ENCODE measurements around the gene ROPN1L. TPM values are rescaled to one million over a fixed set of nuclear protein-coding genes. Genes with fewer than 3 reads are reported as not detected.
A peak's percentile ranks its signal among the peaks of the same experiment; 100 is the strongest.

Gene ROPN1L
- total RNA-seq (2012; rRNA removed) (0.28 and 0.36 TPM in 2 replicates), polyA plus RNA-seq (2012; rRNA removed) (0.34 and 0.50 TPM in 2 replicates), Bru-seq, nascent RNA (percentile 39 among the genes with signal in this experiment), BruChase-seq, experiment 1, labeled RNA remaining after a 6-hour chase (percentile 33 among the genes with signal in this experiment), BruChase-seq, experiment 2, labeled RNA remaining after a 2-hour chase (percentile 29 among the genes with signal in this experiment)
- 0.60 and 0.67 TPM in 2 replicates for polyA plus RNA-seq (2012; cell fraction: cytosol; rRNA removed)
- polyA plus RNA-seq (2012; cell fraction: nucleus; rRNA removed; ENCODE audit: low replicate concordance) = 0.73 and 1.1 TPM in 2 replicates
- long read RNA-seq = 0 reads

- Histone ChIP-seq H2BK20ac (ENCODE audit: low read depth, low read length) (peak within 1 kb of the TSS; percentile 29; the same call in 1 of the 2 replicates), H3K36me3 (ENCODE audit: control insufficient read depth, insufficient read depth, low read length) (peaks cover 3% of the 10 kb centered on the region; the same call in 1 of the 2 replicates), H3K27me3 (ENCODE audit: control insufficient read depth, insufficient read depth, low read length) (no peaks in the 10 kb centered on the region), H3K23ac (ENCODE audit: low read depth, low read length) (peak within 1 kb of the TSS; percentile 97), H2AK5ac (ENCODE audit: low read depth, low read length) (no peak within 1 kb of the TSS), H2BK5ac (ENCODE audit: low read depth, low read length, poor library complexity, severe bottlenecking) (peak within 1 kb of the TSS; percentile 69), H4K8ac (ENCODE audit: low read depth in 2 of 2, low read length in 2 of 2) (peak within 1 kb of the TSS; percentile 38 to 87; a peak in 3 of 4 replicates), H3K14ac (replicated peaks; ENCODE audit: low read depth, low read length) (peak within 1 kb of the TSS; percentile 97), H4K91ac (ENCODE audit: insufficient read depth, low read depth, low read length) (peak within 1 kb of the TSS; percentile 76), H3K9me3 (ENCODE audit: control insufficient read depth, insufficient read depth, low read length) (no peaks in the 10 kb centered on the region), H3K4me1 (ENCODE audit: control insufficient read depth, insufficient read depth, low read length) (peaks cover 2% of the 10 kb centered on the region), H2AFZ (replicated peaks; ENCODE audit: low read length, poor library complexity) (peak within 1 kb of the TSS; percentile 99), H3K4me2 (ENCODE audit: low read depth, low read length) (peak within 1 kb of the TSS; percentile 93), H3K18ac (ENCODE audit: low read depth, low read length) (peak within 1 kb of the TSS; percentile 75), H3K56ac (ENCODE audit: extremely low read depth, insufficient read depth, low read length) (0 out of 2 replicates have a peak within 1 kb of the TSS, but pooled peaks have one; percentile 49), H2BK15ac (ENCODE audit: low read depth, low read length) (0 out of 3 replicates have a peak within 1 kb of the TSS, but pooled peaks have one; percentile 68), H3K4me3 (ENCODE audit: insufficient read depth, low read depth, low read length) (peak within 1 kb of the TSS; percentile 74), H3K4ac (ENCODE audit: low read depth, low read length) (peak within 1 kb of the TSS; percentile 94), H4K5ac (ENCODE audit: low read depth, low read length) (0 out of 2 replicates have a peak within 1 kb of the TSS, but pooled peaks have one; percentile 37), H3K9me1 (ENCODE audit: insufficient read depth, low read length) (no peaks in the 10 kb centered on the region; the same call in 1 of the 2 replicates), H3K27ac (ENCODE audit: insufficient read depth, low read length) (peak within 1 kb of the TSS; percentile 84), H3K9ac (ENCODE audit: low read depth, low read length) (peak within 1 kb of the TSS; percentile 91), H2AK9ac (replicated peaks; ENCODE audit: low read depth, low read length, poor library complexity) (peak within 1 kb of the TSS; percentile 97), H3K79me1 (ENCODE audit: low read depth in 1 of 2, low read length in 2 of 2) (peaks cover 0 to 11% of the 10 kb centered on the region in 2 experiments; a peak in 2 of 4 replicates), H2BK120ac (ENCODE audit: low read depth, low read length) (peak within 1 kb of the TSS; percentile 78; the same call in 1 of the 2 replicates), H4K20me1 (ENCODE audit: insufficient read depth, low read length) (0 out of 2 replicates have a peak, but pooled peaks cover 4% of the 10 kb centered on the region)
- no TSS peak for BruUV-seq (replicated peaks)
- DNase-seq (peak; percentile 82), ATAC-seq (ENCODE audit: low read depth) (peak; percentile 95)
- dilution Hi-C loops (cut with HindIII; ENCODE audit: low sequenced_read_pairs, unreplicated experiment) (no loop called here), in situ Hi-C loops (cut with MboI; ENCODE audit: low sequenced_read_pairs) (no loop called here), intact Hi-C loops (cut with micrococcal nuclease) (no loop called here)
- WGBS, 2 experiments (ENCODE audit: extremely low coverage in 2 of 2, insufficient read length in 1 of 2) = 7% methylated on average over 23 of the region's 63 CpGs; no CpG with 5 or more reads in 1 of the 2 experiments
- CTCF ChIA-PET = interaction anchor here (1.6 to 2.1 kb wide), 2 partner anchors 186 to 187 kb away, joined by 5 to 6 read pairs; no protein-coding TSS in a partner anchor
- POLR2A ChIA-PET (ENCODE audit: unreplicated experiment) = no interaction called here
- no peak for TF ChIP-seq CEBPB (IDR thresholded peaks at IDR 0.05; ENCODE audit: low read depth, low read length)
- no peak for TF ChIP-seq RAD21 (IDR thresholded peaks at IDR 0.05; ENCODE audit: low read length)
- TF ChIP-seq MAZ (IDR thresholded peaks at IDR 0.05; ENCODE audit: borderline replicate concordance, low read depth, low read length) = peak; percentile 85; the same call in 1 of the 2 replicates
- 0 out of 2 replicates have a peak, but pooled peaks have one; percentile 17 for TF ChIP-seq BHLHE40 (IDR thresholded peaks at IDR 0.05; ENCODE audit: low read depth, low read length)
- peak; percentile 14; the same call in 1 of the 2 replicates for TF ChIP-seq MXI1 (IDR thresholded peaks at IDR 0.05; ENCODE audit: borderline replicate concordance, low read depth, low read length)
- no peak for TF ChIP-seq RFX5 (IDR thresholded peaks at IDR 0.05; ENCODE audit: low read depth, low read length)
- no peak for TF ChIP-seq SMC3 (IDR thresholded peaks at IDR 0.05; ENCODE audit: low read depth, low read length)
- 0 out of 2 replicates have a peak, but pooled peaks have one; percentile 26 for TF ChIP-seq POLR2A (IDR thresholded peaks at IDR 0.05; ENCODE audit: low read depth, low read length)
- no peak for TF ChIP-seq MAFK (IDR thresholded peaks at IDR 0.05; ENCODE audit: low read depth, low read length)
- no peak for TF ChIP-seq FOS (IDR thresholded peaks at IDR 0.05; ENCODE audit: low read depth, low read length)
- TF ChIP-seq USF2 (IDR thresholded peaks at IDR 0.05; ENCODE audit: low read depth, low read length) = peak; percentile 29; the same call in 1 of the 2 replicates
- TF ChIP-seq RCOR1 (IDR thresholded peaks at IDR 0.05; ENCODE audit: insufficient replicate concordance, low read length) = no peak
- TF ChIP-seq NFE2L2 (IDR thresholded peaks at IDR 0.05; ENCODE audit: low read depth, low read length) = no peak
- TF ChIP-seq CHD1 (IDR thresholded peaks at IDR 0.05; ENCODE audit: low read depth, low read length) = no peak
Observed at GRCh38 chr5:10441083-10441991, at the start of gene ROPN1L. TSS of gene ROPN1L (plus strand) at chr5:10441879. CDS start at chr5:10442168, 289 bp downstream.
